Prostate gland (tissue), 2 donors: ENCODE results near the gene TMEM178B.

Experiments used
- CTCF ChIP-seq, 4 experiments: fragments of 200-600 bp in 2 of 4; fragments of 450-650 bp in 2 of 4; sonication (generic) in 2 of 4; IDR thresholded peaks; 1 replicate in 3 of 4; 2 replicates in 1 of 4; pipeline ENCODE4 v1.5.1; 2016 to 2019; ENCODE audit warnings: antibody characterized with exemption in 4 of 4, mild to moderate bottlenecking in 2 of 4, moderate library complexity in 2 of 4
- POLR2A ChIP-seq: fragments of 450-650 bp; IDR thresholded peaks from one replicate; pipeline ENCODE4 v1.6.1; 2016; ENCODE audit warnings: antibody characterized with exemption, mild to moderate bottlenecking

DNA sequence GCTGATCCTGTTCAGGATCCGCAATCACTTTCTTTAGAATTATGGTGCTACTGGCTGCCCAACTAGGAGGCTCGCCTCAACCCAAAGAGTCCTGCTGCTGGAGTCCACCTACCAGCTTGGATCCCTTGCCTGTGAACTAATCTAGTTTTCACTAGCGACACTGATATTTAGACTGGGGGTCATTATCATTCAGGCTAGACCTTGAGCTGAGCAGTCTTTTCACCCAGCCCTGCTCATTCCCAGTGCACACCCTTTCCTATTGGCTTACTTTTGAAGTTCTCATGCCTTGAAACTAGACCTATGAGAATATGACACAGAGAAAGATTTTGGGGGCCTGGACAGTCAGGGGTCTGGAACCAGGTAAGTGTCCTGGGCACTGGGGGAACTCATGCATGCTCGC is 107.9 kb downstream of the TMEM178B start:
- TF ChIP-seq CTCF (IDR thresholded peaks at IDR 0.05): no peak
- no peak for TF ChIP-seq POLR2A
